Mesendoderm (in vitro differentiated cells): ENCODE measurements around the gene RALBP1.
A peak's percentile ranks its signal among the peaks of the same experiment; 100 is the strongest.
"Not testable (repeated sequence)": the region's sequence is repeated elsewhere in the genome, so short reads cannot be mapped to it uniquely, and the experiment has no call there.

ENCODE experiments used
- DNase-seq: peaks from one replicate; pipeline ENCODE4 v3.0.0; 2013
- H2AK5ac ChIP-seq: 2 replicates; pipeline ENCODE4 v1.6.1; 2013; ENCODE audit warnings: low read length, inconsistent platforms
- H2BK120ac ChIP-seq: 2 replicates; pipeline ENCODE4 v1.6.1; 2013; ENCODE audit warnings: low read depth, mild to moderate bottlenecking, low read length, moderate library complexity, mixed read lengths
- H2BK15ac ChIP-seq: replicated peaks from 2 replicates; pipeline ENCODE4 v1.6.1; 2013; ENCODE audit warnings: low read depth, mild to moderate bottlenecking, moderate library complexity
- H2BK5ac ChIP-seq: 2 replicates; pipeline ENCODE4 v1.6.1; 2013; ENCODE audit warnings: low read length, inconsistent platforms
- H3K18ac ChIP-seq: 2 replicates; pipeline ENCODE4 v1.6.1; 2013; ENCODE audit warnings: mild to moderate bottlenecking, low read length, mixed read lengths
- H3K23ac ChIP-seq: one replicate; pipeline ENCODE4 v1.6.1; 2013; ENCODE audit warnings: low read length
- H3K27ac ChIP-seq: 2 replicates; pipeline ENCODE4 v1.5.1; 2013; ENCODE audit warnings: low read depth, mild to moderate bottlenecking, inconsistent platforms, low read length, moderate library complexity
- H3K27me3 ChIP-seq: 2 replicates; pipeline ENCODE4 v1.6.1; 2013; ENCODE audit warnings: low read length, control low read depth, mild to moderate bottlenecking, inconsistent platforms; ENCODE audit not compliant: insufficient read depth, poor library complexity
- H3K36me3 ChIP-seq: 2 replicates; pipeline ENCODE4 v1.6.1; 2013; ENCODE audit warnings: low read length, inconsistent platforms; ENCODE audit not compliant: control insufficient read depth, insufficient read depth
- H3K4ac ChIP-seq: one replicate; pipeline ENCODE4 v1.6.1; 2013; ENCODE audit warnings: low read depth, mild to moderate bottlenecking, low read length, moderate library complexity
- H3K4me1 ChIP-seq: 2 replicates; pipeline ENCODE4 v1.6.1; 2013; ENCODE audit warnings: low read depth, low read length, inconsistent platforms; ENCODE audit not compliant: control insufficient read depth
- H3K4me2 ChIP-seq: 2 replicates; pipeline ENCODE4 v1.6.1; 2013; ENCODE audit warnings: low read length
- H3K4me3 ChIP-seq: 2 replicates; pipeline ENCODE4 v1.5.1; 2013; ENCODE audit warnings: mild to moderate bottlenecking, low read length
- H3K56ac ChIP-seq: one replicate; pipeline ENCODE4 v1.6.1; 2013; ENCODE audit warnings: low read length
- H3K79me1 ChIP-seq: 2 replicates; pipeline ENCODE4 v1.6.1; 2013; ENCODE audit warnings: low read length, inconsistent platforms
- H3K79me2 ChIP-seq: 2 replicates; pipeline ENCODE4 v1.6.1; 2013; ENCODE audit warnings: mild to moderate bottlenecking, low read length; ENCODE audit not compliant: control insufficient read depth, insufficient read depth
- H3K9ac ChIP-seq: 2 replicates; pipeline ENCODE4 v1.6.1; 2013; ENCODE audit warnings: low read length, inconsistent platforms
- H4K5ac ChIP-seq: one replicate; pipeline ENCODE4 v1.6.1; 2013; ENCODE audit warnings: low read length
- H4K8ac ChIP-seq: one replicate; pipeline ENCODE4 v1.6.1; 2013; ENCODE audit warnings: low read depth, mild to moderate bottlenecking, control low read depth, low read length, moderate library complexity
- WGBS: extraction: QIAGEN DNeasy Blood & Tissue Kit; methylation state at CpG from one replicate; pipeline ENCODE4 v1.1.7; 2013; ENCODE audit warnings: low lambda C conversion rate, missing lambda C conversion rate; ENCODE audit not compliant: insufficient coverage; ENCODE audit errors: extremely low coverage; 5-methylcytosine and 5-hydroxymethylcytosine counted together

The RALBP1 gene

GRCh38 chr18:9447334-9447733 lies 28.0 kb upstream of the RALBP1 start:
- no peak overlapping the region for H3K27ac ChIP-seq
- no peak overlapping the region for H2BK5ac ChIP-seq
- DNase-seq: no peak
- no peak overlapping the region for H3K23ac ChIP-seq
- no peak overlapping the region for H3K56ac ChIP-seq
- H3K79me2 ChIP-seq: no peaks in the 10 kb centered on the region
- no peak overlapping the region for H2BK15ac ChIP-seq
- H4K5ac ChIP-seq: no peak overlapping the region
- H2BK120ac ChIP-seq: no peak overlapping the region
- no peak overlapping the region for H3K4me3 ChIP-seq
- H3K36me3 ChIP-seq: no peaks in the 10 kb centered on the region
- no peak overlapping the region for H3K4me2 ChIP-seq
- WGBS: no CpG with 5 or more reads among the region's 7 CpGs
- H3K79me1 ChIP-seq: no peaks in the 10 kb centered on the region
- no peaks in the 10 kb centered on the region for H3K27me3 ChIP-seq
- H3K4me1 ChIP-seq: no peaks in the 10 kb centered on the region
- H3K9ac ChIP-seq: no peak overlapping the region
- H3K4ac ChIP-seq: no peak overlapping the region
- H3K18ac ChIP-seq: no peak overlapping the region
- no peak overlapping the region for H2AK5ac ChIP-seq
- H4K8ac ChIP-seq: no peak overlapping the region

GRCh38 chr18:9449600-9450414 lies 25.5 kb upstream of the RALBP1 start:
- H3K56ac ChIP-seq: no peak overlapping the region
- WGBS: no CpG with 5 or more reads among the region's 12 CpGs
- H3K4ac ChIP-seq: no peak overlapping the region
- no peak overlapping the region for H3K18ac ChIP-seq
- no peak overlapping the region for H3K4me2 ChIP-seq
- H4K5ac ChIP-seq: no peak overlapping the region
- DNase-seq: peak; percentile 24
- no peak overlapping the region for H3K23ac ChIP-seq
- H3K79me2 ChIP-seq: no peaks in the 10 kb centered on the region
- H3K27me3 ChIP-seq: no peaks in the 10 kb centered on the region
- H3K9ac ChIP-seq: no peak overlapping the region
- no peaks in the 10 kb centered on the region for H3K4me1 ChIP-seq
- H2BK120ac ChIP-seq: no peak overlapping the region
- no peak overlapping the region for H3K27ac ChIP-seq
- H2BK15ac ChIP-seq: no peak overlapping the region
- no peak overlapping the region for H2AK5ac ChIP-seq
- no peaks in the 10 kb centered on the region for H3K36me3 ChIP-seq
- no peak overlapping the region for H3K4me3 ChIP-seq
- H2BK5ac ChIP-seq: no peak overlapping the region
- H3K79me1 ChIP-seq: no peaks in the 10 kb centered on the region
- H4K8ac ChIP-seq: no peak overlapping the region

- not testable (repeated sequence) for H2BK120ac ChIP-seq, H4K5ac ChIP-seq, H3K18ac ChIP-seq, H2AK5ac ChIP-seq, H3K79me2 ChIP-seq, H3K4ac ChIP-seq, H3K79me1 ChIP-seq, H3K27me3 ChIP-seq, H3K4me2 ChIP-seq, DNase-seq, H3K4me3 ChIP-seq, H3K23ac ChIP-seq, H3K4me1 ChIP-seq, H2BK15ac ChIP-seq, H4K8ac ChIP-seq, H3K56ac ChIP-seq, H3K36me3 ChIP-seq, H3K9ac ChIP-seq, H2BK5ac ChIP-seq, H3K27ac ChIP-seq
- no CpG with 5 or more reads among the region's 7 CpGs for WGBS
Measured at GRCh38 chr18:9450920-9451319, 24.4 kb upstream of the RALBP1 start.

GRCh38 chr18:9453283-9453682 lies 22.0 kb upstream of the RALBP1 start:
- H3K4ac ChIP-seq: no peak overlapping the region
- no peaks in the 10 kb centered on the region for H3K79me2 ChIP-seq
- no peak overlapping the region for H2BK120ac ChIP-seq
- H3K56ac ChIP-seq: no peak overlapping the region
- H4K8ac ChIP-seq: no peak overlapping the region
- H3K27me3 ChIP-seq: no peaks in the 10 kb centered on the region
- H3K27ac ChIP-seq: no peak overlapping the region
- H3K23ac ChIP-seq: no peak overlapping the region
- H2BK5ac ChIP-seq: no peak overlapping the region
- no peak overlapping the region for H2BK15ac ChIP-seq
- H3K4me2 ChIP-seq: no peak overlapping the region
- no peak for DNase-seq
- no peak overlapping the region for H3K9ac ChIP-seq
- H3K79me1 ChIP-seq: no peaks in the 10 kb centered on the region
- no peak overlapping the region for H3K18ac ChIP-seq
- H3K4me3 ChIP-seq: no peak overlapping the region
- H4K5ac ChIP-seq: no peak overlapping the region
- H3K4me1 ChIP-seq: no peaks in the 10 kb centered on the region
- no peak overlapping the region for H2AK5ac ChIP-seq
- no peaks in the 10 kb centered on the region for H3K36me3 ChIP-seq
- no CpG with 5 or more reads among the region's 2 CpGs for WGBS

- Histone ChIP-seq H2BK120ac (no peak overlapping the region), H2AK5ac (no peak overlapping the region), H4K5ac (no peak overlapping the region), H3K4me2 (no peak overlapping the region), H3K18ac (no peak overlapping the region), H3K79me2 (no peaks in the 10 kb centered on the region), H4K8ac (no peak overlapping the region), H3K27me3 (no peaks in the 10 kb centered on the region), H3K4me3 (no peak overlapping the region), H3K4me1 (no peaks in the 10 kb centered on the region), H2BK15ac (no peak overlapping the region), H3K36me3 (no peaks in the 10 kb centered on the region), H3K56ac (no peak overlapping the region), H3K9ac (no peak overlapping the region), H3K4ac (no peak overlapping the region), H3K23ac (no peak overlapping the region), H2BK5ac (no peak overlapping the region), H3K27ac (no peak overlapping the region), H3K79me1 (no peaks in the 10 kb centered on the region)
- no CpG with 5 or more reads among the region's 5 CpGs for WGBS
- DNase-seq: no peak
Measured at GRCh38 chr18:9454061-9454703, 21.1 kb upstream of the RALBP1 start.
